Measurements from ENCODE around the gene SLC2A13.
"Not testable (repeated sequence)": the region's sequence is repeated elsewhere in the genome, so short reads cannot be mapped to it uniquely, and the experiment has no call there.

SLC2A13 gene

GRCh38 chr12:40104461-40105264, 1.2 kb downstream of the SLC2A13 start:
- no peak for DNase-seq

- no peak for DNase-seq
Measured at GRCh38 chr12:40103043-40103442, 2.8 kb downstream of the SLC2A13 start.

- no peak for DNase-seq
Measured at GRCh38 chr12:40101747-40102146, 4.1 kb downstream of the SLC2A13 start.

GRCh38 chr12:40099423-40099853, 6.4 kb downstream of the SLC2A13 start:
- DNase-seq, result no peak

- no peak for DNase-seq
Measured at GRCh38 chr12:40098406-40099145, 7.3 kb downstream of the SLC2A13 start.

GRCh38 chr12:40093512-40093911, 12.4 kb downstream of the SLC2A13 start:
- DNase-seq, result no peak

GRCh38 chr12:40086471-40086870, 19.4 kb downstream of the SLC2A13 start:
- no peak for DNase-seq

GRCh38 chr12:40078266-40078665, 27.6 kb downstream of the SLC2A13 start:
- no peak for DNase-seq

- no peak for DNase-seq
Measured at GRCh38 chr12:40075458-40075857, 30.4 kb downstream of the SLC2A13 start.

GRCh38 chr12:40068416-40068815, 37.5 kb downstream of the SLC2A13 start:
- DNase-seq, result no peak

- no peak for DNase-seq
Measured at GRCh38 chr12:40065636-40066035, 40.2 kb downstream of the SLC2A13 start.

- DNase-seq, result no peak
Measured at GRCh38 chr12:40063414-40063813, 42.5 kb downstream of the SLC2A13 start.

GRCh38 chr12:40058721-40059190, 47.1 kb downstream of the SLC2A13 start:
- DNase-seq, result no peak

- no peak for DNase-seq
Measured at GRCh38 chr12:40056373-40056772, 49.5 kb downstream of the SLC2A13 start.

GRCh38 chr12:40055776-40056175, 50.1 kb downstream of the SLC2A13 start:
- DNase-seq, result no peak

GRCh38 chr12:40055228-40055579, 50.7 kb downstream of the SLC2A13 start:
- DNase-seq, result no peak

GRCh38 chr12:40054555-40055227, 51.2 kb downstream of the SLC2A13 start:
- DNase-seq, result no peak

- no peak for DNase-seq
Measured at GRCh38 chr12:40049268-40049667, 56.6 kb downstream of the SLC2A13 start.

- not testable (repeated sequence) for DNase-seq
Measured at GRCh38 chr12:40047002-40047401, 58.9 kb downstream of the SLC2A13 start.

- no peak for DNase-seq
Measured at GRCh38 chr12:40045656-40046055, 60.2 kb downstream of the SLC2A13 start.

GRCh38 chr12:40044396-40044795, 61.5 kb downstream of the SLC2A13 start:
- no peak for DNase-seq

GRCh38 chr12:40039598-40039997, 66.3 kb downstream of the SLC2A13 start:
- no peak for DNase-seq

- no peak for DNase-seq
Measured at GRCh38 chr12:40038619-40039018, 67.3 kb downstream of the SLC2A13 start.

- no peak for DNase-seq
Measured at GRCh38 chr12:40034712-40035111, 71.2 kb downstream of the SLC2A13 start.

All from CD4-positive, alpha-beta T cell treated with Interleukin-15 for 1 hour (primary cell).